A673 (cell line): ENCODE results near the gene SYK.

Experiments used
- EZH2 ChIP-seq: fragments of 200-600 bp; sonication (generic); IDR thresholded peaks from 2 replicates; pipeline ENCODE4 v1.6.1; 2017; ENCODE audit warnings: borderline replicate concordance, low read depth, mild to moderate bottlenecking, mixed read lengths, antibody characterized with exemption, low read length; ENCODE audit not compliant: poor library complexity, severe bottlenecking
- TF ChIP-seq, protein P1 (sequence below): fragments of 300-800, 200-600 bp; sonication (generic); conservative IDR thresholded peaks from 2 replicates; pipeline ENCODE4 v1.5.1; 2017; ENCODE audit warnings: low read depth, mild to moderate bottlenecking, antibody characterized with exemption, low read length, moderate library complexity, mixed read lengths

DNA sequence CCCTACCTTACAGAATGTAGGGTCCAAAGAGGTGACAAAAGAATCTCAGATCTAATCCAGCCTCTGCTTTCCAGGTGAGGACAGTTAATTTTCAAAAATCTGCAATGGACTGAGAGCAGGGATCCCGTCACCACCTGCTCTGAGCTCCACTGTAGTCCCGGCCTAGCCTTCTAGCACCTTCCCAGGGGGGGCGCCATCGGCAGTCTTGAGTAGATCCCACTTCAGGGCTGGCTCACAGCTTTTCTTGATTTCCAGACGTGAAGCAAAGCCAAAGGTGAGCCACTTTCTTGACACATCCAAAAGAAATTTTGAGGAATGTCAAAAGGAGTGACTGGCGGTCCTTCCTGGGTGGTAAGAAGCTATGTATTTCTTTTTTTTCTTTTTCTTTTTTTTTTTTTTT lies 114.1 kb downstream of the SYK start:
- TF ChIP-seq, protein P1, sequence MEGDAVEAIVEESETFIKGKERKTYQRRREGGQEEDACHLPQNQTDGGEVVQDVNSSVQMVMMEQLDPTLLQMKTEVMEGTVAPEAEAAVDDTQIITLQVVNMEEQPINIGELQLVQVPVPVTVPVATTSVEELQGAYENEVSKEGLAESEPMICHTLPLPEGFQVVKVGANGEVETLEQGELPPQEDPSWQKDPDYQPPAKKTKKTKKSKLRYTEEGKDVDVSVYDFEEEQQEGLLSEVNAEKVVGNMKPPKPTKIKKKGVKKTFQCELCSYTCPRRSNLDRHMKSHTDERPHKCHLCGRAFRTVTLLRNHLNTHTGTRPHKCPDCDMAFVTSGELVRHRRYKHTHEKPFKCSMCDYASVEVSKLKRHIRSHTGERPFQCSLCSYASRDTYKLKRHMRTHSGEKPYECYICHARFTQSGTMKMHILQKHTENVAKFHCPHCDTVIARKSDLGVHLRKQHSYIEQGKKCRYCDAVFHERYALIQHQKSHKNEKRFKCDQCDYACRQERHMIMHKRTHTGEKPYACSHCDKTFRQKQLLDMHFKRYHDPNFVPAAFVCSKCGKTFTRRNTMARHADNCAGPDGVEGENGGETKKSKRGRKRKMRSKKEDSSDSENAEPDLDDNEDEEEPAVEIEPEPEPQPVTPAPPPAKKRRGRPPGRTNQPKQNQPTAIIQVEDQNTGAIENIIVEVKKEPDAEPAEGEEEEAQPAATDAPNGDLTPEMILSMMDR, result peak; percentile 42
- no peak for TF ChIP-seq EZH2
